Measurements from ENCODE around the gene IFI27. TPM values are rescaled to one million over a fixed set of nuclear protein-coding genes. Genes with fewer than 3 reads are reported as not detected.

The IFI27 gene
- total and polyA plus RNA-seq, 2 experiments from 2014 or later: 1.8 to 6.7 TPM

DNA sequence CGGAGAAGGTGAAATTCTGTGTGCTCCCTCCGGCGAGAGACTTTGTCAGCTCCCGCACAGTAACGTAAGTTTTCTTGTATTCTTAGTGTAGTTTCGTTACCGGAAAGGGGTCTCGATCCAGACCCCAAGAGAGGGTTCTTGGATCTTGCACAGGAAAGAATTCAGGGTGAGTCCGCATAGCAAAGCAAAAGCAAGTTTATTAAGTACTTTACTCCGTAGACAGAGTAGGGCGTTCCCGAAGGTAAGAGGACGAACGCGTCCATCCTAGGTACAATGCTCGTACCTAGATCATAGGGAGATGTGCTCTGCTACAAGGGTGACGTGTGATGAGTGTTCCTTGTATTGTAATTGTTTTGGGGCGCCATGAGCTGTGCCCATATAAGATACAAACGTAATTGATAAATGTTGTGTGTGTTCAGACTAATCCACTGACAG, 29.1 kb upstream of the IFI27 start:
- TF ChIP-seq, protein P1, sequence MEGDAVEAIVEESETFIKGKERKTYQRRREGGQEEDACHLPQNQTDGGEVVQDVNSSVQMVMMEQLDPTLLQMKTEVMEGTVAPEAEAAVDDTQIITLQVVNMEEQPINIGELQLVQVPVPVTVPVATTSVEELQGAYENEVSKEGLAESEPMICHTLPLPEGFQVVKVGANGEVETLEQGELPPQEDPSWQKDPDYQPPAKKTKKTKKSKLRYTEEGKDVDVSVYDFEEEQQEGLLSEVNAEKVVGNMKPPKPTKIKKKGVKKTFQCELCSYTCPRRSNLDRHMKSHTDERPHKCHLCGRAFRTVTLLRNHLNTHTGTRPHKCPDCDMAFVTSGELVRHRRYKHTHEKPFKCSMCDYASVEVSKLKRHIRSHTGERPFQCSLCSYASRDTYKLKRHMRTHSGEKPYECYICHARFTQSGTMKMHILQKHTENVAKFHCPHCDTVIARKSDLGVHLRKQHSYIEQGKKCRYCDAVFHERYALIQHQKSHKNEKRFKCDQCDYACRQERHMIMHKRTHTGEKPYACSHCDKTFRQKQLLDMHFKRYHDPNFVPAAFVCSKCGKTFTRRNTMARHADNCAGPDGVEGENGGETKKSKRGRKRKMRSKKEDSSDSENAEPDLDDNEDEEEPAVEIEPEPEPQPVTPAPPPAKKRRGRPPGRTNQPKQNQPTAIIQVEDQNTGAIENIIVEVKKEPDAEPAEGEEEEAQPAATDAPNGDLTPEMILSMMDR (IDR thresholded peaks at IDR 0.05; ENCODE audit: poor library complexity): no peak
- TF ChIP-seq EZH2 (IDR thresholded peaks at IDR 0.05; ENCODE audit: borderline replicate concordance) (no peak), EZH2phosphoT487 (IDR thresholded peaks at IDR 0.05; ENCODE audit: low read depth, severe bottlenecking, unreplicated experiment) (no peak)
- Histone ChIP-seq H3K27ac (peak overlapping the region; percentile 96), H3K4me3 (peak overlapping the region; percentile 77), H3K27me3 (no peaks in the 10 kb centered on the region), H3K36me3 (replicated peaks; ENCODE audit: insufficient read depth, low read depth) (no peaks in the 10 kb centered on the region), H3K4me2 (peak overlapping the region; percentile 79), H3K79me2 (peaks cover 70% of the 10 kb centered on the region), H4K20me1 (ENCODE audit: insufficient read depth, poor library complexity, severe bottlenecking) (peaks cover 31% of the 10 kb centered on the region), H2AFZ (peak overlapping the region; percentile 80), H3K4me1 (ENCODE audit: insufficient read depth) (peaks cover 33% of the 10 kb centered on the region), H3K9me3 (ENCODE audit: low read depth) (no peaks in the 10 kb centered on the region), H3K9me2 (replicated peaks; ENCODE audit: insufficient read depth) (no peaks in the 10 kb centered on the region)
- 2% methylated on average over 19 of the region's 19 CpGs for WGBS (ENCODE audit: low lambda C conversion rate, missing lambda C conversion rate)
- DNase-seq (ENCODE audit: low spot score): peak; percentile 32

DNA sequence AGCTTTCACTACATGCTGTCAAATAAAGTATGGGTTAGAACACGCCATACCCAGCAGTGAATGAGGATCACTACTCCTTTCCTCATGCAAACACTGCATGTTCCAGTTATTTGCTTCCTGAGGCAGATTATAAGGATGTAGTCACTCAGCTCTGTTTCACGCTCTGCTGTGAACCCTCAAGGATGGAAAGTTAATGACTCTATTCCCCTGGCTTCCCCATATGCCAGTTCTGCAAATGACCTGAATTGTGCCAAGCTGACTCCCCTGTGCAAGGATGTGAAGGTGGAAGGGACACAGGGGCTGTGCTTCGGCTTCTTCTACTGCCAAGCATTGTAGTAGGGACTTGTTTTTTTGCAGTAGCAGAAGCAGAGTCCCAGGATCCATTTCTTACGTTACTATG, 22.6 kb upstream of the IFI27 start:
- no peak for DNase-seq (ENCODE audit: low spot score)
- Histone ChIP-seq H3K4me2 (no peak overlapping the region), H4K20me1 (ENCODE audit: insufficient read depth, poor library complexity, severe bottlenecking) (no peaks in the 10 kb centered on the region), H3K4me3 (no peak overlapping the region), H2AFZ (no peak overlapping the region), H3K4me1 (ENCODE audit: insufficient read depth) (peaks cover 5% of the 10 kb centered on the region), H3K27me3 (no peaks in the 10 kb centered on the region), H3K27ac (no peak overlapping the region), H3K9me3 (ENCODE audit: low read depth) (no peaks in the 10 kb centered on the region), H3K79me2 (peaks cover 14% of the 10 kb centered on the region), H3K36me3 (replicated peaks; ENCODE audit: insufficient read depth, low read depth) (no peaks in the 10 kb centered on the region), H3K9me2 (replicated peaks; ENCODE audit: insufficient read depth) (no peaks in the 10 kb centered on the region)
- WGBS (ENCODE audit: low lambda C conversion rate, missing lambda C conversion rate): 83% methylated on average over 4 of the region's 4 CpGs
- no peak for TF ChIP-seq EZH2 (IDR thresholded peaks at IDR 0.05; ENCODE audit: borderline replicate concordance)

DNA sequence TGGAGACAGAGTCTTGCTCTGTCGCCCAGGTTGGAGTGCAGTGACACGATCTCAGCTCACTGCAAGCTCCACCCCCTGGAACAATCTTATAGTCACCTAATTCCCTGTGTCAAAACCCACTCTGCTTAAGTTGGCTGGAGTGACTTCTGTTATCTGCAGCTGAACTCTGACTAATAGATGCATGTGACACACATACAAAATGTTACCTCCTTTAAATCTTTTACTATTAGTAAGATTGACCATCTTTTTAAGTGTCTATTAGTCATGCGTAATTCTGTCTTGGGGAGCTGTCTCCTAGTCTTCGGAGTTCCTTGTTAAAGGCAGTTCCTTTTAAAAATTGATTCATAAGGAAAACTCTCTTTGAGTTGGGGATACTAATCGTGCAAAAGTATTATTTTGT, 22.0 kb upstream of the IFI27 start:
- Histone ChIP-seq H3K27me3 (no peaks in the 10 kb centered on the region), H4K20me1 (ENCODE audit: insufficient read depth, poor library complexity, severe bottlenecking) (no peaks in the 10 kb centered on the region), H3K9me3 (ENCODE audit: low read depth) (no peaks in the 10 kb centered on the region), H2AFZ (no peak overlapping the region), H3K79me2 (peaks cover 8% of the 10 kb centered on the region), H3K27ac (no peak overlapping the region), H3K4me1 (ENCODE audit: insufficient read depth) (peaks cover 5% of the 10 kb centered on the region), H3K9me2 (replicated peaks; ENCODE audit: insufficient read depth) (no peaks in the 10 kb centered on the region), H3K4me2 (no peak overlapping the region), H3K36me3 (replicated peaks; ENCODE audit: insufficient read depth, low read depth) (no peaks in the 10 kb centered on the region), H3K4me3 (no peak overlapping the region)
- TF ChIP-seq, protein P1 (IDR thresholded peaks at IDR 0.05; ENCODE audit: poor library complexity): no peak
- TF ChIP-seq EZH2 (IDR thresholded peaks at IDR 0.05; ENCODE audit: borderline replicate concordance) (no peak), EZH2phosphoT487 (IDR thresholded peaks at IDR 0.05; ENCODE audit: low read depth, severe bottlenecking, unreplicated experiment) (no peak)
- 89% methylated on average over 5 of the region's 5 CpGs for WGBS (ENCODE audit: low lambda C conversion rate, missing lambda C conversion rate)
- no peak for DNase-seq (ENCODE audit: low spot score)

DNA sequence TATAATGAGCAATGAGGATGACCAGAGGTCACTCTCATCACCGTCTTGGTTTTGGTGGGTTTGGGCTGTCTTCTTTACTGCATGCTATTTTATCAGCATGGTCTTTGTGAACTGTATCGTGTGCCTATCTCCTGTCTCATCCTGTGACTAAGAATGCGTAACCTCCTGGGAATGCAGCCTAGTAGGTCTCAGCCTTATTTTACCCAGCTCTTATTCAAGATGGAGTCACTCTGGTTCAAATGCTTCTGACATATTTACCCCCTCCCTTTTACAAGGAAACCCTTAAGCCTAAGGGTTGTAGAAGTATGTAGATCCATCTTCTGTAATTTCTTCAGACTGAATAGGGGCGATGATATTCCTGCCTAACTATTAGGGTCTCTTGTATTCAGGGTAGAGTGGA, 21.1 kb upstream of the IFI27 start:
- DNase-seq (ENCODE audit: low spot score): no peak
- no peak for TF ChIP-seq EZH2 (IDR thresholded peaks at IDR 0.05; ENCODE audit: borderline replicate concordance)
- TF ChIP-seq EZH2phosphoT487 (IDR thresholded peaks at IDR 0.05; ENCODE audit: low read depth, severe bottlenecking, unreplicated experiment): no peak
- TF ChIP-seq, protein P1 (IDR thresholded peaks at IDR 0.05; ENCODE audit: poor library complexity): no peak
- Histone ChIP-seq H3K9me3 (ENCODE audit: low read depth) (no peaks in the 10 kb centered on the region), H3K27ac (no peak overlapping the region), H4K20me1 (ENCODE audit: insufficient read depth, poor library complexity, severe bottlenecking) (no peaks in the 10 kb centered on the region), H3K9me2 (replicated peaks; ENCODE audit: insufficient read depth) (no peaks in the 10 kb centered on the region), H2AFZ (no peak overlapping the region), H3K4me1 (ENCODE audit: insufficient read depth) (no peaks in the 10 kb centered on the region), H3K4me3 (no peak overlapping the region), H3K27me3 (no peaks in the 10 kb centered on the region), H3K4me2 (no peak overlapping the region), H3K36me3 (replicated peaks; ENCODE audit: insufficient read depth, low read depth) (no peaks in the 10 kb centered on the region), H3K79me2 (peaks cover 5% of the 10 kb centered on the region)
- 93% methylated on average over 4 of the region's 4 CpGs for WGBS (ENCODE audit: low lambda C conversion rate, missing lambda C conversion rate)

Data from hepatocyte (in vitro differentiated cells).